Omental fat pad (tissue), 4 donors: ENCODE measurements around the gene CSTA. TPM values are rescaled to one million over a fixed set of nuclear protein-coding genes. Genes with fewer than 3 reads are reported as not detected.

Experiments
- ATAC-seq: fragments of 150-250 bp; one replicate; pipeline ENCODE4 v1.9.1; 2016; ENCODE audit warnings: mild to moderate bottlenecking, moderate library complexity; ENCODE audit not compliant: low FRiP score
- DNase-seq: peaks from one replicate; pipeline ENCODE4 v3.0.0-alpha.2; 2019; ENCODE audit warnings: low spot score
- CTCF ChIP-seq, 3 donors: fragments of 450-650 bp; IDR thresholded peaks; one replicate each; pipeline ENCODE4 v1.5.1; 2016 to 2017; ENCODE audit warnings: antibody characterized with exemption in 3 of 3, mild to moderate bottlenecking in 3 of 3, moderate library complexity in 2 of 3
- total RNA-seq, 4 donors: library from RNA; depleted of rRNA; stranded (reverse); fragments of >200 nt; gene quantifications; one replicate each; pipeline ENCODE4 v1.1.0, GENCODE V29; 2016

CSTA gene
- total RNA-seq, 4 donors from 2014 or later = 2.7 to 9.1 (median 6.3) TPM

- TF ChIP-seq CTCF (IDR thresholded peaks at IDR 0.05) = no peak
- no peak for ATAC-seq
Observed at GRCh38 chr3:122366379-122366749, 41.3 kb downstream of the CSTA start.

GRCh38 chr3:122374034-122374433 lies 49.0 kb downstream of the CSTA start:
- TF ChIP-seq CTCF (IDR thresholded peaks at IDR 0.05) = no peak
- ATAC-seq = no peak
- DNase-seq = no peak

More at GRCh38 chr3:122366379-122366749, 41.3 kb downstream of the CSTA start:
- no peak for DNase-seq

- no peak for ATAC-seq
- TF ChIP-seq CTCF (IDR thresholded peaks at IDR 0.05) = no peak
- DNase-seq = no peak
Observed at GRCh38 chr3:122377975-122378374, 52.9 kb downstream of the CSTA start.

- TF ChIP-seq CTCF (IDR thresholded peaks at IDR 0.05) = no peak
- peak; percentile 67 for DNase-seq
- ATAC-seq = peak; percentile 69
Observed at GRCh38 chr3:122382888-122383666, 58.0 kb downstream of the CSTA start, which contains the start of gene MIX23. MIX23 (minus strand) TSS chr3:122383231; CDS start chr3:122383224, 7 bp downstream.

- DNase-seq (peak; percentile 74), ATAC-seq (peak; percentile 97)
- TF ChIP-seq CTCF (IDR thresholded peaks at IDR 0.05) = no peak
Observed at GRCh38 chr3:122383771-122384697, 59.0 kb downstream of the CSTA start, which contains the start of gene FAM162A. FAM162A (plus strand) TSS chr3:122384182; CDS start chr3:122384266, 84 bp downstream.

- DNase-seq (no peak), ATAC-seq (no peak)
Observed at GRCh38 chr3:122387709-122388108, 62.7 kb downstream of the CSTA start.

More at GRCh38 chr3:122387709-122388108, 62.7 kb downstream of the CSTA start:
- no peak for TF ChIP-seq CTCF (IDR thresholded peaks at IDR 0.05)
